Neural crest cell (in vitro differentiated cells): ENCODE measurements around the gene IVL. TPM values are rescaled to one million over a fixed set of nuclear protein-coding genes. Genes with fewer than 3 reads are reported as not detected.

Experiments used
- DNase-seq: peaks from one replicate; pipeline ENCODE4 v3.0.0; 2021; ENCODE audit warnings: low read depth, mixed read lengths, low spot score
- H3K27ac Mint-ChIP-seq: one replicate; pipeline ENCODE4 v1.8.0; 2021; ENCODE audit warnings: mild to moderate bottlenecking, mixed read lengths; ENCODE audit not compliant: unreplicated experiment
- H3K27me3 Mint-ChIP-seq: 2 replicates; pipeline ENCODE4 v1.8.0; 2021; ENCODE audit warnings: low read depth, mild to moderate bottlenecking, mixed read lengths
- H3K36me3 Mint-ChIP-seq: 2 replicates; pipeline ENCODE4 v1.8.0; 2021; ENCODE audit warnings: low read depth, mild to moderate bottlenecking, mixed read lengths
- H3K4me1 Mint-ChIP-seq: 2 replicates; pipeline ENCODE4 v1.8.0; 2021; ENCODE audit warnings: mixed read lengths
- H3K4me3 Mint-ChIP-seq: one replicate; pipeline ENCODE4 v1.8.0; 2021; ENCODE audit warnings: mild to moderate bottlenecking, mixed read lengths
- H3K9me3 Mint-ChIP-seq: 2 replicates; pipeline ENCODE4 v1.8.0; 2021; ENCODE audit warnings: mixed read lengths
- CTCF ChIP-seq: fragments of 200-600 bp; sonication (generic); conservative IDR thresholded peaks from 2 replicates; pipeline ENCODE4 v1.5.0; 2021; ENCODE audit warnings: antibody characterized with exemption, mild to moderate bottlenecking
- total RNA-seq: library from RNA; stranded (reverse); gene quantifications from 2 replicates; pipeline ENCODE4 v1.2.1, GENCODE V29; 2021

IVL gene
- total RNA-seq, 1 donor from 2014 or later, result not detected

GRCh38 chr1:152957561-152957960 lies 49.2 kb downstream of the IVL start:
- Mint-ChIP-seq H3K27me3 (no peaks in the 10 kb centered on the region), H3K36me3 (no peaks in the 10 kb centered on the region), H3K27ac (no peak overlapping the region), H3K9me3 (no peaks in the 10 kb centered on the region), H3K4me3 (no peak overlapping the region), H3K4me1 (no peaks in the 10 kb centered on the region)
- DNase-seq, result no peak
- TF ChIP-seq CTCF, result no peak

- Mint-ChIP-seq H3K27ac (no peak overlapping the region), H3K9me3 (no peaks in the 10 kb centered on the region), H3K36me3 (no peaks in the 10 kb centered on the region), H3K27me3 (no peaks in the 10 kb centered on the region), H3K4me3 (no peak overlapping the region), H3K4me1 (no peaks in the 10 kb centered on the region)
- no peak for DNase-seq
- TF ChIP-seq CTCF, result no peak
Measured at GRCh38 chr1:152959273-152959672, 50.9 kb downstream of the IVL start.

GRCh38 chr1:152959801-152960451 lies 51.6 kb downstream of the IVL start:
- no peak for TF ChIP-seq CTCF
- Mint-ChIP-seq H3K27ac (no peak overlapping the region), H3K4me1 (no peaks in the 10 kb centered on the region), H3K4me3 (no peak overlapping the region), H3K36me3 (no peaks in the 10 kb centered on the region), H3K27me3 (no peaks in the 10 kb centered on the region), H3K9me3 (no peaks in the 10 kb centered on the region)
- no peak for DNase-seq

- DNase-seq, result no peak
- H3K4me3 Mint-ChIP-seq, result no peak overlapping the region
- TF ChIP-seq CTCF, result no peak
- H3K27me3 Mint-ChIP-seq, result peaks cover 1% of the 10 kb centered on the region
- H3K4me1 Mint-ChIP-seq, result no peaks in the 10 kb centered on the region
- H3K9me3 Mint-ChIP-seq, result no peaks in the 10 kb centered on the region
- no peaks in the 10 kb centered on the region for H3K36me3 Mint-ChIP-seq
- no peak overlapping the region for H3K27ac Mint-ChIP-seq
Measured at GRCh38 chr1:152960452-152961044, 52.2 kb downstream of the IVL start.

Other genes with a start within 250 kb of the IVL start
- gene LCE2D, start 245.2 kb upstream of the IVL start, total RNA-seq, result not detected in 2 replicates
- not detected in 2 replicates for gene LCE2C, start 233.3 kb upstream of the IVL start, total RNA-seq
- not detected in 2 replicates for gene LCE2B, start 222.4 kb upstream of the IVL start, total RNA-seq
- gene LCE2A, start 210.2 kb upstream of the IVL start, total RNA-seq, result not detected in 2 replicates
- gene LCE4A, start 200.4 kb upstream of the IVL start, total RNA-seq, result not detected in 2 replicates
- not detected in 2 replicates for gene KPRP, start 150.5 kb upstream of the IVL start, total RNA-seq
- gene LCE1F, start 133.4 kb upstream of the IVL start, total RNA-seq, result not detected in 2 replicates
- gene LCE1E, start 122.3 kb upstream of the IVL start, total RNA-seq, result not detected in 2 replicates
- not detected in 2 replicates for gene LCE1D, start 111.8 kb upstream of the IVL start, total RNA-seq
- gene LCE1C, start 101.9 kb upstream of the IVL start, total RNA-seq, result not detected in 2 replicates
- gene LCE1B, start 96.6 kb upstream of the IVL start, total RNA-seq, result not detected in 2 replicates
- not detected in 2 replicates for gene LCE1A, start 81.1 kb upstream of the IVL start, total RNA-seq
- gene LCE6A, start 65.7 kb upstream of the IVL start, total RNA-seq, result not detected in 2 replicates
- not detected in 2 replicates for gene LCE7A, start 48.5 kb upstream of the IVL start, total RNA-seq
- gene SMCP, start 30.2 kb upstream of the IVL start, total RNA-seq, result not detected in 2 replicates
- gene SPRR5, start 38.7 kb downstream of the IVL start, total RNA-seq, result not detected in 2 replicates
- gene SPRR4, start 62.1 kb downstream of the IVL start, total RNA-seq, result not detected in 2 replicates
- not detected in 2 replicates for gene SPRR1A, start 75.5 kb downstream of the IVL start, total RNA-seq
- gene SPRR3, start 93.2 kb downstream of the IVL start, total RNA-seq, result not detected in 2 replicates
- gene SPRR1B, start 122.7 kb downstream of the IVL start, total RNA-seq, result not detected in 2 replicates
- gene SPRR2D, start 132.6 kb downstream of the IVL start, total RNA-seq, result not detected in 2 replicates
- gene SPRR2A, start 149.0 kb downstream of the IVL start, total RNA-seq, result not detected in 2 replicates
- not detected in 2 replicates for gene SPRR2B, start 163.1 kb downstream of the IVL start, total RNA-seq
- gene SPRR2E, start 186.0 kb downstream of the IVL start, total RNA-seq, result not detected in 2 replicates
- not detected in 2 replicates for gene SPRR2F, start 205.0 kb downstream of the IVL start, total RNA-seq
- gene SPRR2G, start 242.3 kb downstream of the IVL start, total RNA-seq, result not detected in 2 replicates